ENCODE results near the gene COA3.

The COA3 gene

GRCh38 chr17:42817866-42818265, 19.4 kb upstream of the COA3 start:
- no peak for DNase-seq (ENCODE audit: low spot score)

GRCh38 chr17:42814633-42815399, 16.3 kb upstream of the COA3 start:
- DNase-seq (ENCODE audit: low spot score) = no peak

GRCh38 chr17:42809250-42809649, 10.7 kb upstream of the COA3 start:
- DNase-seq (ENCODE audit: low spot score) = no peak

GRCh38 chr17:42806249-42806648, 7.7 kb upstream of the COA3 start:
- no peak for DNase-seq (ENCODE audit: low spot score)

- DNase-seq (ENCODE audit: low spot score) = no peak
Observed at GRCh38 chr17:42804918-42805367, 6.4 kb upstream of the COA3 start.

GRCh38 chr17:42803074-42803883, 4.8 kb upstream of the COA3 start:
- no peak for DNase-seq (ENCODE audit: low spot score)

GRCh38 chr17:42798011-42798382, 507 bp downstream of the COA3 start:
- DNase-seq (ENCODE audit: low spot score) = no peak

- DNase-seq (ENCODE audit: low spot score) = no peak
Observed at GRCh38 chr17:42797067-42798007, 1.2 kb downstream of the COA3 start.

GRCh38 chr17:42796066-42796758, 2.3 kb downstream of the COA3 start:
- no peak for DNase-seq (ENCODE audit: low spot score)

- DNase-seq (ENCODE audit: low spot score) = no peak
Observed at GRCh38 chr17:42795465-42795864, 3.0 kb downstream of the COA3 start.

GRCh38 chr17:42795061-42795460, 3.4 kb downstream of the COA3 start:
- no peak for DNase-seq (ENCODE audit: low spot score)

GRCh38 chr17:42792545-42792944, 6.0 kb downstream of the COA3 start:
- no peak for DNase-seq (ENCODE audit: low spot score)

GRCh38 chr17:42791948-42792347, 6.6 kb downstream of the COA3 start:
- no peak for DNase-seq (ENCODE audit: low spot score)

- DNase-seq (ENCODE audit: low spot score) = no peak
Observed at GRCh38 chr17:42787266-42787665, 11.2 kb downstream of the COA3 start.

GRCh38 chr17:42784811-42785592, 13.5 kb downstream of the COA3 start:
- no peak for DNase-seq (ENCODE audit: low spot score)

- DNase-seq (ENCODE audit: low spot score) = no peak
Observed at GRCh38 chr17:42784409-42784808, 14.1 kb downstream of the COA3 start.

- DNase-seq (ENCODE audit: low spot score) = no peak
Observed at GRCh38 chr17:42783791-42784138, 14.7 kb downstream of the COA3 start.

- DNase-seq (ENCODE audit: low spot score) = no peak
Observed at GRCh38 chr17:42783062-42783790, 15.3 kb downstream of the COA3 start.

GRCh38 chr17:42782166-42783061, 16.1 kb downstream of the COA3 start:
- no peak for DNase-seq (ENCODE audit: low spot score)

Measured in hematopoietic multipotent progenitor cell treated with erythropoietin and hydrocortisone succinate and interleukin-3 and kit ligand, for 15 days (in vitro differentiated cells).